H9 (cell line): ENCODE data around the gene AMBRA1. TPM values are rescaled to one million over a fixed set of nuclear protein-coding genes. Genes with fewer than 3 reads are reported as not detected.

Experiments
- DNase-seq: peaks from one replicate; pipeline ENCODE4 v3.0.0-alpha.2; 2017
- H2AFZ ChIP-seq: one replicate; pipeline ENCODE4 v1.6.1; 2013; ENCODE audit warnings: mild to moderate bottlenecking, low read length, control low read depth, moderate library complexity
- H2AK5ac ChIP-seq: 2 replicates; pipeline ENCODE4 v1.6.1; 2013; ENCODE audit warnings: low read length, control low read depth, mixed read lengths; ENCODE audit not compliant: insufficient read length
- H2BK120ac ChIP-seq: one replicate; pipeline ENCODE4 v1.6.1; 2013; ENCODE audit warnings: low read depth, mild to moderate bottlenecking, low read length, control low read depth, inconsistent platforms; ENCODE audit not compliant: poor library complexity, severe bottlenecking
- H2BK12ac ChIP-seq: 2 replicates; pipeline ENCODE4 v1.6.1; 2013; ENCODE audit warnings: low read length, control low read depth, mixed read lengths, low read depth; ENCODE audit not compliant: insufficient read length
- H2BK15ac ChIP-seq: 2 replicates; pipeline ENCODE4 v1.6.1; 2013; ENCODE audit warnings: low read depth, low read length, control low read depth
- H2BK20ac ChIP-seq: one replicate; pipeline ENCODE4 v1.6.1; 2013; ENCODE audit warnings: low read depth, mild to moderate bottlenecking, low read length, control low read depth, inconsistent platforms; ENCODE audit not compliant: poor library complexity, severe bottlenecking
- H2BK5ac ChIP-seq: 2 replicates; pipeline ENCODE4 v1.6.1; 2013; ENCODE audit warnings: low read length, control low read depth, mixed read lengths; ENCODE audit not compliant: insufficient read length
- H3K14ac ChIP-seq: 2 replicates; pipeline ENCODE4 v1.6.1; 2013; ENCODE audit warnings: low read length, control low read depth; ENCODE audit not compliant: insufficient read depth
- H3K18ac ChIP-seq: 2 replicates; pipeline ENCODE4 v1.6.1; 2013; ENCODE audit warnings: low read depth, mild to moderate bottlenecking, mixed read lengths, low read length, control low read depth; ENCODE audit not compliant: insufficient read length
- H3K23ac ChIP-seq: 2 replicates; pipeline ENCODE4 v1.6.1; 2013; ENCODE audit warnings: low read length, control low read depth, mixed read lengths, low read depth; ENCODE audit not compliant: insufficient read length
- H3K23me2 ChIP-seq: 2 replicates; pipeline ENCODE4 v1.6.1; 2013; ENCODE audit warnings: low read depth, mild to moderate bottlenecking, mixed read lengths, low read length, control low read depth; ENCODE audit not compliant: insufficient read length, poor library complexity, severe bottlenecking
- H3K27ac ChIP-seq: 2 replicates; pipeline ENCODE4 v1.5.1; 2013; ENCODE audit warnings: low read length, control low read depth, mixed read lengths, low read depth; ENCODE audit not compliant: insufficient read length
- H3K27me3 ChIP-seq: 2 replicates; pipeline ENCODE4 v1.6.1; 2013; ENCODE audit warnings: low read length, control low read depth, inconsistent platforms; ENCODE audit not compliant: insufficient read depth
- H3K4ac ChIP-seq: 2 replicates; pipeline ENCODE4 v1.6.1; 2013; ENCODE audit warnings: low read depth, mild to moderate bottlenecking, control low read depth, inconsistent platforms, low read length, moderate library complexity
- H3K4me1 ChIP-seq: 2 replicates; pipeline ENCODE4 v1.6.1; 2013; ENCODE audit warnings: low read length, control low read depth, inconsistent platforms; ENCODE audit not compliant: insufficient read depth
- H3K4me2 ChIP-seq: 2 replicates; pipeline ENCODE4 v1.6.1; 2013; ENCODE audit warnings: low read length, control low read depth, mixed read lengths; ENCODE audit not compliant: insufficient read length, insufficient read depth
- H3K56ac ChIP-seq: 2 replicates; pipeline ENCODE4 v1.6.1; 2013; ENCODE audit warnings: low read depth, mild to moderate bottlenecking, mixed read lengths, low read length, control low read depth; ENCODE audit not compliant: insufficient read length
- H3K79me1 ChIP-seq: 2 replicates; pipeline ENCODE4 v1.6.1; 2013; ENCODE audit warnings: low read depth, mild to moderate bottlenecking, moderate library complexity, low read length, control low read depth, inconsistent platforms; ENCODE audit not compliant: insufficient read depth, poor library complexity, severe bottlenecking
- H3K79me2 ChIP-seq: 2 replicates; pipeline ENCODE4 v1.6.1; 2013; ENCODE audit warnings: low read length, control low read depth, inconsistent platforms; ENCODE audit not compliant: insufficient read depth
- H3K9ac ChIP-seq: 2 replicates; pipeline ENCODE4 v1.6.1; 2013; ENCODE audit warnings: low read length, control low read depth, mixed read lengths; ENCODE audit not compliant: insufficient read length; ENCODE audit errors: extremely low read depth
- H3K9me3 ChIP-seq: one replicate; pipeline ENCODE4 v1.6.1; 2013; ENCODE audit warnings: low read depth, low read length, inconsistent platforms; ENCODE audit not compliant: control insufficient read depth
- H3T11ph ChIP-seq: one replicate; pipeline ENCODE4 v1.6.1; 2013; ENCODE audit warnings: mild to moderate bottlenecking, low read length, control low read depth, inconsistent platforms
- H4K20me1 ChIP-seq: one replicate; pipeline ENCODE4 v1.6.1; 2013; ENCODE audit not compliant: control insufficient read depth, insufficient read length, insufficient read depth
- H4K5ac ChIP-seq: 2 replicates; pipeline ENCODE4 v1.6.1; 2013; ENCODE audit warnings: low read depth, mild to moderate bottlenecking, mixed read lengths, low read length, control low read depth; ENCODE audit not compliant: insufficient read length
- H4K8ac ChIP-seq: replicated peaks from 2 replicates; pipeline ENCODE4 v1.6.1; 2013; ENCODE audit warnings: low read length, control low read depth, mixed read lengths, low read depth; ENCODE audit not compliant: insufficient read length
- H4K91ac ChIP-seq: 2 replicates; pipeline ENCODE4 v1.6.1; 2013; ENCODE audit warnings: low read depth, mild to moderate bottlenecking, moderate library complexity, mixed read lengths, low read length, control low read depth; ENCODE audit not compliant: insufficient read length
- H3K27ac Mint-ChIP-seq, 3 experiments: 2 replicates in 2 of 3; 3 replicates in 1 of 3; pipeline ENCODE4 v1.8.0; 2020 to 2021; ENCODE audit warnings: mixed read lengths in 3 of 3, mild to moderate bottlenecking in 1 of 3, moderate library complexity in 1 of 3
- H3K27me3 Mint-ChIP-seq: 2 replicates; pipeline ENCODE4 v1.8.0; 2021; ENCODE audit warnings: low read depth, mild to moderate bottlenecking, moderate library complexity, mixed read lengths
- H3K36me3 Mint-ChIP-seq, 3 experiments: 2 replicates in 2 of 3; 3 replicates in 1 of 3; pipeline ENCODE4 v1.8.0; 2020 to 2021; ENCODE audit warnings: low read depth in 3 of 3, mixed read lengths in 3 of 3; ENCODE audit not compliant: insufficient read depth in 1 of 3
- H3K4me1 Mint-ChIP-seq, 2 experiments: 2 replicates each; pipeline ENCODE4 v1.8.0; 2020; ENCODE audit warnings: mixed read lengths in 2 of 2
- H3K4me3 Mint-ChIP-seq, 2 experiments: 2 replicates in 1 of 2; 3 replicates in 1 of 2; pipeline ENCODE4 v1.8.0; 2020 to 2021; ENCODE audit warnings: mild to moderate bottlenecking in 2 of 2, mixed read lengths in 2 of 2, moderate library complexity in 1 of 2
- H3K9me3 Mint-ChIP-seq, 2 experiments: 2 replicates in 1 of 2; 3 replicates in 1 of 2; pipeline ENCODE4 v1.8.0; 2020; ENCODE audit warnings: mild to moderate bottlenecking in 2 of 2, mixed read lengths in 2 of 2, moderate library complexity in 1 of 2
- WGBS: extraction: QIAGEN DNeasy Blood & Tissue Kit; methylation state at CpG from one replicate; pipeline ENCODE4 v1.1.7; 2013; ENCODE audit warnings: missing lambda C conversion rate, low lambda C conversion rate, mixed read lengths; ENCODE audit not compliant: insufficient read length; ENCODE audit errors: extremely low coverage; 5-methylcytosine and 5-hydroxymethylcytosine counted together
- total RNA-seq: library from RNA; stranded (reverse); gene quantifications from 2 replicates; pipeline ENCODE4 v1.2.1, GENCODE V29; 2021
- TF ChIP-seq, protein P1 (sequence below): fragments of 200-600 bp; sonication (generic); conservative IDR thresholded peaks from 3 replicates; pipeline ENCODE4 v1.8.0; 2021; ENCODE audit warnings: antibody characterized with exemption, mild to moderate bottlenecking

The AMBRA1 gene
- total RNA-seq, 1 experiment from 2014 or later: 37.5 TPM

- H3T11ph ChIP-seq: no peak overlapping the region
- H3K36me3 Mint-ChIP-seq: no peaks in the 10 kb centered on the region
- H3K56ac ChIP-seq: no peak overlapping the region
- H3K27me3 Mint-ChIP-seq: peaks cover 84% of the 10 kb centered on the region
- no peak overlapping the region for H2BK12ac ChIP-seq
- no peak overlapping the region for H2BK120ac ChIP-seq
- H3K14ac ChIP-seq: no peak overlapping the region
- no peaks in the 10 kb centered on the region for H4K20me1 ChIP-seq
- H3K4me3 Mint-ChIP-seq: peak overlapping the region; percentile 56 to 78
- H2BK5ac ChIP-seq: no peak overlapping the region
- no peaks in the 10 kb centered on the region for H3K9me3 ChIP-seq
- no peak overlapping the region for H4K5ac ChIP-seq
- no peak overlapping the region for H4K91ac ChIP-seq
- no peak overlapping the region for H3K27ac ChIP-seq
- no peak overlapping the region for H3K23ac ChIP-seq
- no peak overlapping the region for H3K9ac ChIP-seq
- TF ChIP-seq, protein P1, sequence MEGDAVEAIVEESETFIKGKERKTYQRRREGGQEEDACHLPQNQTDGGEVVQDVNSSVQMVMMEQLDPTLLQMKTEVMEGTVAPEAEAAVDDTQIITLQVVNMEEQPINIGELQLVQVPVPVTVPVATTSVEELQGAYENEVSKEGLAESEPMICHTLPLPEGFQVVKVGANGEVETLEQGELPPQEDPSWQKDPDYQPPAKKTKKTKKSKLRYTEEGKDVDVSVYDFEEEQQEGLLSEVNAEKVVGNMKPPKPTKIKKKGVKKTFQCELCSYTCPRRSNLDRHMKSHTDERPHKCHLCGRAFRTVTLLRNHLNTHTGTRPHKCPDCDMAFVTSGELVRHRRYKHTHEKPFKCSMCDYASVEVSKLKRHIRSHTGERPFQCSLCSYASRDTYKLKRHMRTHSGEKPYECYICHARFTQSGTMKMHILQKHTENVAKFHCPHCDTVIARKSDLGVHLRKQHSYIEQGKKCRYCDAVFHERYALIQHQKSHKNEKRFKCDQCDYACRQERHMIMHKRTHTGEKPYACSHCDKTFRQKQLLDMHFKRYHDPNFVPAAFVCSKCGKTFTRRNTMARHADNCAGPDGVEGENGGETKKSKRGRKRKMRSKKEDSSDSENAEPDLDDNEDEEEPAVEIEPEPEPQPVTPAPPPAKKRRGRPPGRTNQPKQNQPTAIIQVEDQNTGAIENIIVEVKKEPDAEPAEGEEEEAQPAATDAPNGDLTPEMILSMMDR: peak; percentile 94
- peaks cover 20% of the 10 kb centered on the region; the same call in 1 of the 2 replicates for H3K27me3 ChIP-seq
- peaks cover 3% of the 10 kb centered on the region; the same call in 1 of the 2 replicates for H3K4me1 ChIP-seq
- WGBS: no CpG with 5 or more reads among the region's 80 CpGs
- no peak overlapping the region for H2BK15ac ChIP-seq
- H3K9me3 Mint-ChIP-seq: no peaks in the 10 kb centered on the region
- H3K79me1 ChIP-seq: no peaks in the 10 kb centered on the region
- H2AK5ac ChIP-seq: no peak overlapping the region
- H3K23me2 ChIP-seq: peaks cover 15% of the 10 kb centered on the region
- H3K4me1 Mint-ChIP-seq: peaks cover 31 to 43% of the 10 kb centered on the region in 2 experiments
- DNase-seq: peak; percentile 88
- H3K27ac Mint-ChIP-seq: no peak overlapping the region
- no peak overlapping the region for H4K8ac ChIP-seq
- H3K4ac ChIP-seq: no peak overlapping the region
- no peak overlapping the region for H3K18ac ChIP-seq
- no peaks in the 10 kb centered on the region for H3K79me2 ChIP-seq
- peak overlapping the region; percentile 86 for H3K4me2 ChIP-seq
- H2AFZ ChIP-seq: no peak overlapping the region
- no peak overlapping the region for H2BK20ac ChIP-seq
Measured at GRCh38 chr11:46389450-46390330, 204.1 kb downstream of the AMBRA1 start.
